K562 (cell line): ENCODE measurements around the gene CCDC28B. TPM values are rescaled to one million over a fixed set of nuclear protein-coding genes. Genes with fewer than 3 reads are reported as not detected.
A peak's percentile ranks its signal among the peaks of the same experiment; 100 is the strongest.

Experiments
- BCLAF1 ChIP-seq, 2 experiments: fragments of 450-650 bp in 1 of 2; IDR thresholded peaks; 2 replicates each; pipeline ENCODE4 v1.6.1; 2011 to 2017; ENCODE audit warnings: low read depth in 2 of 2, antibody characterized with exemption in 1 of 2, borderline replicate concordance in 1 of 2, low read length in 1 of 2, mild to moderate bottlenecking in 1 of 2, mixed read lengths in 1 of 2; ENCODE audit not compliant: control insufficient read depth in 1 of 2
- CC2D1A ChIP-seq: fragments of 450-650 bp; IDR thresholded peaks from 2 replicates; pipeline ENCODE4 v1.6.1; 2017; ENCODE audit warnings: mild to moderate bottlenecking
- EZH2 ChIP-seq: IDR thresholded peaks from 2 replicates; pipeline ENCODE4 v1.6.1; 2012; ENCODE audit warnings: low read depth, mild to moderate bottlenecking, inconsistent platforms, low read length, borderline replicate concordance
- HINFP ChIP-seq: fragments of 450-650 bp; conservative IDR thresholded peaks from 2 replicates; pipeline ENCODE4 v1.6.1; 2016; ENCODE audit warnings: missing genetic modification characterization, low read depth, mild to moderate bottlenecking, control low read depth, missing compliant biosample characterization
- HLTF ChIP-seq: fragments of 450-650 bp; IDR thresholded peaks from 2 replicates; pipeline ENCODE4 v1.6.1; 2016
- MECOM ChIP-seq: fragments of 250-450 bp; sonication (Bioruptor Pico); IDR thresholded peaks from 2 replicates; pipeline ENCODE4 v1.8.0; 2022; ENCODE audit warnings: inconsistent platforms
- MYC ChIP-seq, 2 experiments: fragments of 250-450 bp in 1 of 2; sonication (Bioruptor Pico) in 1 of 2; IDR thresholded peaks; 2 replicates each; pipeline versions ENCODE4 v1.5.1 to v1.6.1; 2012 to 2021; ENCODE audit warnings: low read depth in 2 of 2, borderline replicate concordance in 1 of 2, improper control_type of control experiment in 1 of 2, low read length in 1 of 2, mild to moderate bottlenecking in 1 of 2, moderate library complexity in 1 of 2
- NKRF ChIP-seq: fragments of 450-650 bp; IDR thresholded peaks from 2 replicates; pipeline ENCODE4 v1.6.1; 2016; ENCODE audit warnings: borderline replicate concordance
- PML ChIP-seq: IDR thresholded peaks from 2 replicates; pipeline ENCODE4 v1.6.1; 2012; ENCODE audit warnings: low read length, inconsistent platforms
- SIX5 ChIP-seq, 2 experiments: IDR thresholded peaks; 2 replicates each; pipeline ENCODE4 v1.6.1; 2011; ENCODE audit warnings: low read length in 2 of 2, borderline replicate concordance in 1 of 2, low read depth in 1 of 2, mild to moderate bottlenecking in 1 of 2, moderate library complexity in 1 of 2; ENCODE audit not compliant: insufficient read depth in 1 of 2
- SMARCA4 ChIP-seq: fragments of 450-650 bp; IDR thresholded peaks from 2 replicates; pipeline ENCODE4 v1.6.1; 2016
- SRF ChIP-seq, 2 experiments: fragments of 250-450, 450-650 bp in 1 of 2; sonication (Bioruptor Pico) in 1 of 2; sonication (generic) in 1 of 2; formaldehyde crosslinking; IDR thresholded peaks; 2 replicates each; pipeline versions ENCODE4 v1.5.0 to v1.5.1; 2020 to 2022; ENCODE audit warnings: mild to moderate bottlenecking in 1 of 2, missing genetic modification reagents in 1 of 2
- UBTF ChIP-seq, 2 experiments: IDR thresholded peaks; 2 replicates each; pipeline ENCODE4 v1.6.1; 2012; ENCODE audit warnings: improper control_type of control experiment in 2 of 2, low read depth in 2 of 2, low read length in 2 of 2, borderline replicate concordance in 1 of 2
- ZBTB17 ChIP-seq: fragments of 450-650 bp; formaldehyde crosslinking; IDR thresholded peaks from 2 replicates; pipeline ENCODE4 v1.4.0; 2020; ENCODE audit warnings: mild to moderate bottlenecking
- ZNF232 ChIP-seq: sonication (generic); formaldehyde crosslinking; IDR thresholded peaks from 2 replicates; pipeline ENCODE4 v1.8.0; 2022; ENCODE audit warnings: mild to moderate bottlenecking, missing genetic modification reagents
- ZNF699 ChIP-seq: fragments of 250-450 bp; sonication (Bioruptor Pico); IDR thresholded peaks from 2 replicates; pipeline ENCODE4 v1.8.0; 2021; ENCODE audit warnings: mild to moderate bottlenecking, moderate library complexity; ENCODE audit not compliant: insufficient replicate concordance
- polyA plus RNA-seq, 8 experiments: library from polyadenylated mRNA; depleted of rRNA in 4 of 8; stranded (reverse) in 5 of 8; unstranded in 3 of 8; fragments of >200 nt; fragmentation: Nextera tagmentation in 2 of 8; fragmentation: Illumina TruSeq in 1 of 8; extraction: Ambion mirVana in 2 of 8; extraction: Trizol in 1 of 8; gene quantifications; 2 replicates each; pipeline versions ENCODE4 v1.2.1 to v1.2.3, GENCODE V29; 2011 to 2014; ENCODE audit warnings: inconsistent platforms in 1 of 8, missing spikeins in 1 of 8
- total RNA-seq, 7 experiments: library from RNA; depleted of rRNA in 6 of 7; stranded (reverse); fragments of >200 nt in 6 of 7; fragmentation: Illumina TruSeq in 2 of 7; extraction: Trizol in 2 of 7; gene quantifications; 2 replicates each; pipeline versions ENCODE4 v1.2.1 to v1.2.3, GENCODE V29; 2011 to 2021; ENCODE audit warnings: low replicate concordance in 1 of 7

CCDC28B gene
- total and polyA plus RNA-seq, 9 of the 15 experiments (the other 6 are each of a cell fraction or from before 2014, with no cell fraction given), result 5.7 to 54.5 (median 31.7) TPM

- TF ChIP-seq EZH2 (no peak), ZNF699 (CRISPR knock-in tag) (no peak), ZBTB17 (no peak), MECOM (CRISPR knock-in tag) (no peak), SIX5 (IDR thresholded peaks at IDR 0.05; ENCODE audit: borderline replicate concordance in 1 of 2, insufficient read depth in 1 of 2, low read depth in 1 of 2, low read length in 2 of 2) (no peak), MYC (IDR thresholded peaks at IDR 0.05; ENCODE audit: low read depth, low read length) (no peak), MYC (CRISPR knock-in tag; IDR thresholded peaks at IDR 0.05; ENCODE audit: borderline replicate concordance, low read depth) (0 out of 2 replicates have a peak, but pooled peaks have one; percentile 28), SMARCA4 (peak; percentile 17; the same call in 1 of the 2 replicates), HLTF (no peak), NKRF (peak; percentile 66; the same call in 1 of the 2 replicates), SRF (CRISPR knock-in tag; IDR thresholded peaks at IDR 0.05) (no peak), BCLAF1 (IDR thresholded peaks at IDR 0.05; ENCODE audit: borderline replicate concordance in 1 of 2, control insufficient read depth in 1 of 2, low read depth in 2 of 2, low read length in 1 of 2) (0 out of 4 replicates have a peak, but pooled peaks of 1 of the 2 experiments have one; percentile 36), UBTF (IDR thresholded peaks at IDR 0.05; ENCODE audit: borderline replicate concordance in 1 of 2, low read depth in 2 of 2, low read length in 2 of 2) (0 out of 4 replicates have a peak, but pooled peaks of 1 of the 2 experiments have one; percentile 34), PML (peak; percentile 9), ZNF232 (CRISPR knock-in tag) (no peak), HINFP (tag) (no peak), CC2D1A (0 out of 2 replicates have a peak, but pooled peaks have one; percentile 9)
Observed at GRCh38 chr1:32180186-32181060, 20.0 kb upstream of the CCDC28B start (continued).
